GM15510 (cell line): Measurements from ENCODE around the gene SUGCT.

Experiments
- POLR2A ChIP-seq: IDR thresholded peaks from 3 replicates; pipeline ENCODE4 v1.6.1; 2011; ENCODE audit warnings: borderline replicate concordance; ENCODE audit not compliant: insufficient read length; ENCODE audit errors: extremely low read depth

Gene SUGCT

DNA sequence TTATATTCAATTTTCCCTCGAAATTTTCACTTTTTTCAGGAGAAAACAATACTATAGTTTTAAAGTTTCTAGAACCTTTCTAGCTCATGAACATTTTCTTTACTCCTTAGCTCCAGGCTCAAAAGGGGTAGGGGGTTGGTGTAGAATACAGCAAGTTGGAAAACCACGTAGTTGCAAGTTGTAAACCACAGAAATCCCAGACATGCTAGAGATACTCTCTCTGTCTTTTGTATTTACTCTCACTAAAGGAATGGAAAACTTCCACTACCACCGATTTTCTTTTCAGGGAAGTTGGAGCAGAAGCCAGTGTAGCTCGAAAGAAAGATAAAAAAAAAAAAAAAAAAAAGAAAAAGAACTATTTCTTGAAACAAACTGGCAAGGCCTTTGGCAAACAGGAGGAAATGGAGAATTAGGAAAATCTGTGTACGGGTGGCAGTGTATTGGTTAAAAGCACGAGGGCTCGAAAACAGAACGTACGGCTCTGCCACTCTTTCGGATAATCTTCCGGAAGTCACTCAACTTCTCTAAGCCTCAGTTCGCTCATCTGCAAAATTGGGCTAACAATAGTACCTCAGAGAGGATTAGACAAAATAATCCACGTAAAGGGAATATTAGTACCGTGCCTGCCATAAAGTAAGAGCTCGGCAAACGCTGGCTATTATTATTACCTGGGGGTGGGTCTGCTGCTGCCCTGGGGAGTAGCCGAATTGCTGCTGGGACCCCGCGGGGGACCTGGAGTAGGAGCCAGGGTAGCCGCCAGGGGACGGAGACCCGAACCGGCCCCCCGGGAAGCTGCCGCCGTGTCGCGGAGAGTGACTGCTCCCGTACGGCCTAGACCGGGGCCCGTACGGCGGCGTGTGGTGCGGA lies 1.0 kb upstream of the SUGCT start:
- TF ChIP-seq POLR2A, result no peak

DNA sequence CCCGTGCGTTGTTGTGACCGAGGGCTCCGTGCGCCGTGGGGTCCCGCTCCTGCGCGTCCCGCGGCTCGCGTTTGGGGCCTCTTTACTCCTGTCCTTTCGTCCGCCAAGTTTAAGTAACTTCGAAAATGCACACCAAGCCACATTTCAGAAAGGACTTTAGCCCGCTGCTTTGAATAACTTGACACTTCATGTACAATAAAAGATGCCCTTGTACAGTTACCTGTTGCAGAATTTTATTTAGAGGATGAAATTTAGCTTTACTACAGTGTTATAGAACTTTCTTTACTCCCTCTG lies 459 bp downstream of the SUGCT start:
- no peak for TF ChIP-seq POLR2A

DNA sequence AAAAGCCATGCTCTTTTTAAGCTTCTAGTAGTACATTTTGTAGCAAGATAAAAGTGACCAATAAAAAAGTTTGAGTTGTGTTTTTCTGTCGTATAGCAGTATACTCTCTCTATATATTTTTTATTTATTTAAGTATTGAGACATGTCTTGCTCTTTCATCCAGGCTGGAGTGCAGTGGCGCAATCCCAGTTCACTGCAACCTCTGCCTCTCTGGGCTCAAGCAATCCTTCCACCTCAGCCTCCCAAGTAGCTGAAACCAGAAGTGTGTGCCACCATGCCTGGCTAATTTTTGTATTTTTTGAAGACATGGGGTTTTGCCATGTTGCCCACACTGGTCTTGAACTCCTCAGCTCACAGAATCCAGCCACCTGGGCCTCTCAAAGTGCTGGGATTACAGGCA lies 2.8 kb downstream of the SUGCT start:
- TF ChIP-seq POLR2A, result no peak

DNA sequence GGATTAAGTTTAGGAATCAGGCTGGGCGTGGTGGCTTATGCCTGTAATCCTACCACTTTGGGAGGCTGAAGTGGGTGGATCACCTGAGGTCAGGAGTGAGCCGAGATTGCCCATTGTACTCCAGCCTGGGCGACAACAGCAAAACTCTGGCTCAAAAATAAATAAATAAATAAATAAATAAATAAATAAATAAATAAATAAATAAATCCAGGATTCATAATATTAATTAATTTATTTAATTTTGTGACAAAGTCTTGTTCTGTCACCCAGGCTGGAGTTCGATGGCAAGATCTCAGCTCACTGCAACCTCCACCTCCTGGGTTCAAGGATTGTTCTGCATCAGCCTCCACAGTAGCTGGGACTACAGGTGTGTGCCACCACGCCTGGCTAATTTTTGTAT lies 4.2 kb downstream of the SUGCT start:
- no peak for TF ChIP-seq POLR2A

DNA sequence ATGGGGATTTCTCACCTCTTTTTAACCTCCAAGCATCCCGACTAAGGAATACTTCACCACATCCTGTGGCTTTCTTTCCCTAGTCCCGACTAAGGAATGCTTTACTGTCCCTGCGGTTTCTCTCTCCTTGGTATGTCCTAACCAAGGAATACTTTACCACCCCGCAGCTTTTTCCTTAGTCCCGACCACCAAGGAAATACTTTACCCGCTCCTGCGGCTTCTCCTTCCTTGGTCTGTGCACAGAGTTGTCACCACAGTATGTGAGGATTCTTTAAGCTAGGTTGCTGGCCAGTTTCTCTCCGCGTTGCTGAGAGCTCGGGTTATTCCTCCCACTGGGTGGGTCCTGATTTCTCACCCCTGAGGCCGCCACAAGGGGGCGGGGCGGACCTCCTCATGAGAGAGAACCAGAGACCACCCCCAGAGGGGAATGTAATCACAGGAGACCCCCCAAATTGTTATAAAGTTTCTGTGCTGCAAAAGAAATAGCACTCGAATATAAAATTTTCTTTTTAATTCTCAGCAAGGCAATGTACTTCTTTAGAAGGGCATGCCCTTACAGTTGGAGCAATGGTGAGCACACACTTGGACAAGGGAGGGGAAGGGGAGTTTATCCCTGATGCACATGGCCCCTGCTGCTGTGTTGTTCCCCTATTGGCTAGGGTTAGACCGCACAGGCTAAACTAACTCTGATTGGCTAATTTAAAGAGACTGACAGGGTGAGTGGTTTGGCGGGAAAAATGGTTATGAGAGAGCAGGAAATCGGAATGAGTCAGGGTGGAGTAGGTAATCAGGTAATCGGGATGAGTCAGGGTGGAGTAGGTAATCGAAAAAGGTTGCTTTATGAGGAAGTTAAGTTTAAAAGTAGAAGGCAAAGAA lies 12.8 kb downstream of the SUGCT start:
- no peak for TF ChIP-seq POLR2A

DNA sequence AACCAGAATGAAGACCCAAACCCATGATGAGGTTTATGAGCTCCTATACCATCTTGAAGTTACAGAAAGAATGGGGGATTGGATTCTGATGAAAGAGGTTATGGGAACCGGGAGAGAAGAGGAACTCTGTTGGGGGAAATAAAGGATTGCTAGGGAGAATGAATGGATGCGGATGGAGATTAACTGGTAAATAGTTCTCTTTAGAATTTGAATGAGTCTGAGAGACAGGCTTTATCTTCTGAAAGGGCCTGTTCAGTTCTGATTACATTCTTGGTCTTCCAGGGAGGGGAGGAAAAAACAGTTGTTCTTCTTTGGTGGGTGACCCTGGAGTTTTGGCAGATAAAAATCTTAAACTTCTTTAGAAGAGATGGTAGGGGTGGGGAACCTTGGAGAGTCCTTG lies 13.9 kb downstream of the SUGCT start:
- no peak for TF ChIP-seq POLR2A

DNA sequence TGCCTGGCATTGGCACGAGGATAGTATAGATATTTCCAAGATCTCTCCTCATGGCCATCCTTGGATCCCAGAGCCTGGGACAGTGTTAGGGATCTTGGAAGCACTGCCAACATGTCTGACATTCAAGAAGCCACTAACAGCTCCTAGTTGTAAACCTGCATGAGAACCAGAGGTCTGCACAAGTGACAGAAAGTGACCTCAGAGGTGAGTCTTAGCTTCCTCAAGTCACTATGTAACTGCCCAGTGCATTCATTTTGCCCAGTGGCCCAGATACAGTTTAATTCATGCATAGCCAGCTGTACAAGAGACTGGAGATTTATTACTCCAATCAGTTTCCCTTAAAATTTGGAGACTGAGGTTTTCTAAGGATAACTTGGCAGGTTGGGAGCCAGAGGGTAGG lies 16.7 kb downstream of the SUGCT start:
- TF ChIP-seq POLR2A, result no peak

DNA sequence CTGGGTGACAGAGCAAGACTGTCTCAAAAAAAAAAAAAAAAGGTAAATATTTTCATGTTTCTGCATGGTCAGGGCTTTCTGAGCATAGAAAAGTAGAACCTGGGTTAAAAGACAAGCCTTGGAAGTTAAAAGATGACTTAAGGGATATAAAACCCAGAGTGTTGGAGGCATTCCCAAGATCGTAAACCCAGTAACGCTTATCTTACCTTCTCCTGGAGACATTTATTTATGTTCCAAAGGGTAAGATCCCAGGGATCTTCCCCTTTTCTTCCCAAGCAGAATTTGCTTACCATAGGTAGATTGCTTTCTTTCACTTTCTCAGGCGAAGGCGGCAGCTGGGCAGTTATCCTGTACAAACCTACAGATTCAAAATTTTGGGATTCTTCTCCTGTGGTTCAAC lies 22.2 kb downstream of the SUGCT start:
- TF ChIP-seq POLR2A, result no peak

DNA sequence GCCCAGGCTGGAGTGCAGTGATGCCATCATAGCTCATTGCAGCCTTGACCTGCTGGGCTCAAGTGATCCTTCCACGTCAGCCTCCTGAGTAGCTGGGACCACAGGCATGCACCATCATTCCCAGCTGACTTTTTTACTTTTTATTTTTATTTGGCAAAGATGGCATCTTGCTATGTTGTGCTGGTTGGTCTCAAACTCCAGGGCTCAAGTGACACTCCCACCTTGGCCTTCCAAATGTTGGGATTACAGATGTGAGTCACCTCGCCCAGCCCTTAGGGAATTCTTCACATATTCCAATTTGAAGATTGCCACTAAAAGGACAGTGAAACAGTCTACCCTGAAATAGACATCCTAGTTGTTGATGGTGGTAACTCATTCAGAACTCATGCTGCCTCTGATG lies 27.7 kb downstream of the SUGCT start:
- no peak for TF ChIP-seq POLR2A

DNA sequence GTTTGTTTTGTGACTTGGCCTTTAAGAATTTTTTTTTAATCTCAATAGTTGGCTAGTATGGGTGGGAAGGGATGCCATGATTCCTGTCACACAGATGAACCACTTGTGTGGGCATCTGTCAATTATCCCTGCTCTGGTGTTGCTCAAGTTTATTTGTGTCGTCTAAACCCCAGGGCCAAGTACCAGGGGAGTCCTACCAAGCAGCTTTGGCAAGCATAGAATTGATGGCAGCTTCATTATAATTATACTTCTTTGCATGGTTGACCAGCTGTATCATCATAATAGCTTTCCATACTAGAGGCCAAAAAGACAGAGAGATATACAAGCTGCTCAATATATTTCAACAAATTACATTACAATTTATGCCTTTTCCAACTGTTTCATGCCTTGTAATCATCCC lies 30.4 kb downstream of the SUGCT start:
- TF ChIP-seq POLR2A, result no peak

DNA sequence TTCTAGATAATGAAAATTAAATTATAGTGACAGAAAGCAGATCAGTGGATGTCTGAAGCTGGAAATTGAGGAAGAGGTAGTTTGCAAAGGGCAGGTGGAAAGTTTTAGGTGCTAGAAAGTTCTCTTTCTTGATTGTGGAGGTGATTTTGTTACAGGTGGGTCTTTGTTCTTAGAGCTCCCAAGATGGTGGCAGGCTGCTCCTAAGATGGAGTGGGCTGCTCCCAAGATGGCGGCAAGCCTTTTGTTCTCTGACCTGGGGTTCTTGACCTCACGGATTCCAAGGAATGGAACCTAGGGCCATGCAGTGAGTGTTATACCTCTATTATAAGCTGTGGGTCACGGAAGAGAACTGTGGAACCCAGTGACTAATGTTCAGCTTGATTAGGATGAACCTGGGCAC lies 32.5 kb downstream of the SUGCT start:
- no peak for TF ChIP-seq POLR2A

DNA sequence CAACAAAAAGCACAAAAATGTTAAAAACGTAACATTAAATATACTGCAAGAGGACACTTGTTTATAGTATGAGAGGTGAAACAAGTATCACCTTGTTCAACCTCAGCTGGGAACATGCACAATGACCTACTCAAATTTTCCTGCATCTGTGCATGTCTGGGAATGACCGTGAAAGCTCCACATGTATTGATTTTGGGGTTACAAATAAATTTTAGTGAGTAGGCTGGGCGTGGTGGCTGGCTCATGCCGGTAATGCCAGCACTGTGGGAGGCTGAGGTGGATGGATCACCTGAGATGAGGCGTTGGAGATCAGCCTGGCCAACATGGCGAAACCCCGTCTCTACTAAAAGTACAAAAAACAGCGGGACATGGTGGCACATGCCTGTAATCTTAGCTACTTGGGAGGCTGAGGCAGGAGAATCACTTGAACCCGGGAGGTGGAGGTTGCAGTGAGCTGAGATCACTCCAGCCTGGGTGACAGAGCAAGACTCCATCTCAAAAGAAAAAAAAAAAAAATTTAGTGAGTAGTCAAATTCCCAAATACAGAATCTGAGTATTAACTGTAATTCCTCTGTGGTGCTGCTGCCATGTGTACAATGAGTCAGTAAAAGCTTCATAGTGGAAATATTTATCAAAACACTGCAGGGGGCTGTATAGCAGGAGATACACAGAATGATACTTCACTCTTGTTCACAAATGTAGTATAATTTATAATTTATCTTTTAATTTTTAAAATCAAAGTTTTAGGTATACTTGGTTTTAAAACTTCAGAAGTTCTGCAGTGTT lies 41.1 kb downstream of the SUGCT start:
- TF ChIP-seq POLR2A, result no peak

DNA sequence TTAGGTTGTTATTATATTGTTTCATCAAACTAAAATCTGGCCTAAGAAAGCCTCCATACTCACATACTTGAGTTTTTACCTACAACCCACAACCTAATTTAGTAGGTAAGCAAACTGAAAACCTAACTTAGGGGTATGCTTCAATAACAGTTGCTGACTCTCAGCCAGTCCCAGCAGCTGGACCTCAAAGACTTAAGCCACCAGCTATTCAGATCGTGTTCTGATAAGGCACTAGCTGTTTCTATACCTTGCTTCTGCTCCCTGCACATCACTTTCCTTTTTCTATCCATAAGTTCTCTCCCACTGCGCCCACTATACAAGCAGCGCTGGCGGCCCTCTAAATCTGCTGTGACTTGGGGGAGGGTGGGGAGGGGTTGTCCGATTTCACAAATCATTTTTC lies 42.3 kb downstream of the SUGCT start:
- TF ChIP-seq POLR2A, result no peak

DNA sequence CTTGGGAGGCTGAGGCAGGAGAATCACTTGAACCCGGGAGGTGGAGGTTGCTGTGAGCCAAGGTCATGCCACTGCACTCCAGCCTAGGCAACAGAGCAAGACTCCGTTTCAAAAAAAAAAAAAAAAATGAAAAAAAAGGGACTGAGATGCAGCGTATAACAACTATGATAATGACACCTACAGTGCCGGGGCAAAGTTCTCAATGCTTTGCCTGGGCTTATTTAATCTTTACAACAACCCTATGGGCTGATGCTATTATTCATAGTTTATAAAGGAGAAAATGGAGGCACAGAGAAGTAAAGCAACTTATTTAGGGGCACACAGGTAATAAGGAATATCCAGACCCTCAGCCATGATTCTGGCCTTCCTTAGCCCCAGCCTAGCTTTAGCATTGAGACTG lies 47.6 kb downstream of the SUGCT start:
- no peak for TF ChIP-seq POLR2A

DNA sequence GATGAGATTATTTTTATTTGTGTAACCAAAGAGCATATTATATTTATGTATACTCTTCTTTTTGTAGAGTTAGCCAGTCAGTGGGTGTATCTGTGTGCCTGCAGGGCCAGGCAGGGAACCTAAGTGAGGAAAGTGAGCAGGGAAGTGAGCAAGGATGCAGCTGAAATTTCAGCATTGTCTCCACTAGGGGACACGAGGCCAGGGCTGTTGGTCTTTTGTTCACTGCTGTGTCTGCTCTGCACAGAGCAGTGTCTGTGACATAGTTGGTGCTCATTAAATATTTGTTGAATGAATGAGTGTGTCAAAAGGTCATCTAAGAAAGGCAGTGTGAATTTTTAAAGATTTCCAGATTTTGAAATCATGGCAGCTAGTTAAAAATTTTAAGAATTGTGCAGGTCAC lies 51.8 kb downstream of the SUGCT start:
- no peak for TF ChIP-seq POLR2A
